B cell (primary cell): ENCODE results near the gene KCNN1. TPM values are rescaled to one million over a fixed set of nuclear protein-coding genes. Genes with fewer than 3 reads are reported as not detected.

Experiments
- ATAC-seq: fragments of 200-7000 bp; cut with Tn5 transposase; one replicate; pipeline ENCODE4 v1.10.0; 2021; ENCODE audit warnings: low read depth, mild to moderate bottlenecking, moderate number of reproducible peaks, moderate library complexity
- CTCF ChIA-PET: fragments of 350-600 bp; sonication (Branson Sonifier 250); formaldehyde crosslinking; loops from one replicate; lab custom pipeline; 2021; ENCODE audit warnings: antibody characterized with exemption, inconsistent platforms; lab: Charles Lee
- POLR2A ChIA-PET: fragments of 350-600 bp; sonication (Branson Sonifier 250); formaldehyde crosslinking; loops from one replicate; lab custom pipeline; 2021; ENCODE audit warnings: antibody characterized with exemption; lab: Charles Lee
- DNase-seq: peaks from one replicate; pipeline ENCODE4 v3.0.0; 2013
- H2AFZ ChIP-seq: 2 replicates; pipeline ENCODE4 v1.6.1; 2012; ENCODE audit warnings: mild to moderate bottlenecking, low read depth, low read length; ENCODE audit not compliant: insufficient read depth, poor library complexity, severe bottlenecking
- H3K27ac ChIP-seq, 2 donors: 1 replicate in 1 of 2; 2 replicates in 1 of 2; pipeline ENCODE4 v1.5.1; 2012 to 2013; ENCODE audit warnings: low read length in 2 of 2, mild to moderate bottlenecking in 2 of 2, moderate library complexity in 1 of 2
- H3K27me3 ChIP-seq, 4 experiments: fragments of 200-600 bp in 1 of 4; sonication (generic) in 1 of 4; replicated peaks in 1 of 4; 1 replicate in 2 of 4; 2 replicates in 2 of 4; pipeline versions ENCODE4 v1.6.1 to v1.7.0; 2013 to 2016; ENCODE audit warnings: low read length in 3 of 4, mild to moderate bottlenecking in 2 of 4, mixed read lengths in 1 of 4, moderate library complexity in 1 of 4; ENCODE audit not compliant: insufficient read depth in 4 of 4, control insufficient read depth in 3 of 4; ENCODE audit errors: control extremely low read depth in 1 of 4
- H3K36me3 ChIP-seq, 2 experiments: replicated peaks in 1 of 2; 1 replicate in 1 of 2; 2 replicates in 1 of 2; pipeline versions ENCODE4 v1.6.1 to v1.7.1; 2013; ENCODE audit warnings: low read length in 1 of 2; ENCODE audit not compliant: insufficient read depth in 2 of 2, control insufficient read depth in 1 of 2; ENCODE audit errors: control extremely low read depth in 1 of 2, extremely low read depth in 1 of 2
- H3K4me1 ChIP-seq, 2 donors: fragments of 200-600 bp in 1 of 2; sonication (generic) in 1 of 2; 1 replicate in 1 of 2; 2 replicates in 1 of 2; pipeline versions ENCODE4 v1.5.1 to v1.6.1; 2013 to 2017; ENCODE audit warnings: low read length in 2 of 2; ENCODE audit not compliant: control insufficient read depth in 2 of 2, insufficient read depth in 2 of 2
- H3K4me2 ChIP-seq: replicated peaks from 2 replicates; pipeline ENCODE3; 2012; ENCODE audit warnings: mild to moderate bottlenecking, low read depth, low read length; ENCODE audit not compliant: poor library complexity, severe bottlenecking
- H3K4me3 ChIP-seq, 5 experiments: fragments of 200-600 bp in 1 of 5; sonication (generic) in 1 of 5; 1 replicate in 3 of 5; 2 replicates in 2 of 5; pipeline versions ENCODE4 v1.5.1 to v1.7.0; 2011 to 2016; ENCODE audit warnings: low read length in 4 of 5, mild to moderate bottlenecking in 4 of 5, low read depth in 2 of 5, control low read depth in 1 of 5, moderate library complexity in 1 of 5; ENCODE audit not compliant: insufficient read depth in 1 of 5; ENCODE audit errors: control extremely low read depth in 1 of 5, extremely low read depth in 1 of 5
- H3K79me2 ChIP-seq: fragments of 200-600 bp; sonication (generic); one replicate; pipeline ENCODE4 v1.6.0; 2016; ENCODE audit warnings: low read length; ENCODE audit not compliant: control insufficient read depth, insufficient read depth
- H3K9ac ChIP-seq: fragments of 200-600 bp; sonication (generic); 2 replicates; pipeline ENCODE4 v1.6.1; 2017; ENCODE audit warnings: mild to moderate bottlenecking, low read length, moderate library complexity
- H3K9me3 ChIP-seq, 3 donors: one replicate each; pipeline versions ENCODE4 v1.6.1 to v1.7.1; 2013; ENCODE audit warnings: low read length in 2 of 3; ENCODE audit not compliant: control insufficient read depth in 2 of 3, insufficient read depth in 1 of 3; ENCODE audit errors: control extremely low read depth in 1 of 3
- H4K20me1 ChIP-seq: 2 replicates; pipeline ENCODE4 v1.6.0; 2012; ENCODE audit warnings: mild to moderate bottlenecking, low read length; ENCODE audit not compliant: insufficient read depth, control insufficient read depth, poor library complexity, severe bottlenecking
- H3K27ac Mint-ChIP-seq: one replicate; pipeline ENCODE4 v1.8.0; 2021; ENCODE audit warnings: mixed read lengths
- H3K27me3 Mint-ChIP-seq: one replicate; pipeline ENCODE4 v1.8.0; 2021; ENCODE audit warnings: mixed read lengths
- H3K4me1 Mint-ChIP-seq: one replicate; pipeline ENCODE4 v1.8.0; 2021; ENCODE audit warnings: mixed read lengths
- H3K4me3 Mint-ChIP-seq: one replicate; pipeline ENCODE4 v1.8.0; 2021; ENCODE audit warnings: mixed read lengths
- H3K9me3 Mint-ChIP-seq: one replicate; pipeline ENCODE4 v1.8.0; 2022; ENCODE audit warnings: mixed read lengths; ENCODE audit not compliant: insufficient read depth
- EZH2 ChIP-seq: IDR thresholded peaks from 2 replicates; pipeline ENCODE4 v1.6.1; 2012; ENCODE audit warnings: borderline replicate concordance, low read depth, mild to moderate bottlenecking, moderate library complexity, low read length; ENCODE audit not compliant: insufficient read depth, poor library complexity, severe bottlenecking
- WGBS: methylation state at CpG from one replicate; pipeline ENCODE4 v1.1.5; 2013; ENCODE audit warnings: missing lambda C conversion rate; ENCODE audit not compliant: insufficient coverage; 5-methylcytosine and 5-hydroxymethylcytosine counted together
- intact Hi-C: fragments of 100-400 bp; cut with micrococcal nuclease; formaldehyde crosslinking; loops from one replicate; pipeline ENCODE4 v1.10.0; 2022
- polyA plus RNA-seq: library from polyadenylated mRNA; depleted of rRNA; stranded (reverse); fragments of >200 nt; gene quantifications from 2 replicates; pipeline ENCODE4 v1.2.3, GENCODE V29; 2012
- total RNA-seq, 2 donors: library from RNA; stranded (reverse); fragments of 120-200 nt in 1 of 2; gene quantifications; 1 replicate in 1 of 2; 2 replicates in 1 of 2; pipeline versions ENCODE4 v1.2.3 to v1.2.4, GENCODE V29; 2013 to 2022
- TF ChIP-seq, protein P1 (sequence below): fragments of 200-600 bp; IDR thresholded peaks from one replicate; pipeline ENCODE4 v1.8.0; 2022; ENCODE audit warnings: antibody characterized with exemption, mild to moderate bottlenecking

KCNN1 gene
- total and polyA plus RNA-seq, 2 donors (not counting 1 experiment from before 2014, with no cell fraction given) = 0.04 TPM; not detected in 1

DNA sequence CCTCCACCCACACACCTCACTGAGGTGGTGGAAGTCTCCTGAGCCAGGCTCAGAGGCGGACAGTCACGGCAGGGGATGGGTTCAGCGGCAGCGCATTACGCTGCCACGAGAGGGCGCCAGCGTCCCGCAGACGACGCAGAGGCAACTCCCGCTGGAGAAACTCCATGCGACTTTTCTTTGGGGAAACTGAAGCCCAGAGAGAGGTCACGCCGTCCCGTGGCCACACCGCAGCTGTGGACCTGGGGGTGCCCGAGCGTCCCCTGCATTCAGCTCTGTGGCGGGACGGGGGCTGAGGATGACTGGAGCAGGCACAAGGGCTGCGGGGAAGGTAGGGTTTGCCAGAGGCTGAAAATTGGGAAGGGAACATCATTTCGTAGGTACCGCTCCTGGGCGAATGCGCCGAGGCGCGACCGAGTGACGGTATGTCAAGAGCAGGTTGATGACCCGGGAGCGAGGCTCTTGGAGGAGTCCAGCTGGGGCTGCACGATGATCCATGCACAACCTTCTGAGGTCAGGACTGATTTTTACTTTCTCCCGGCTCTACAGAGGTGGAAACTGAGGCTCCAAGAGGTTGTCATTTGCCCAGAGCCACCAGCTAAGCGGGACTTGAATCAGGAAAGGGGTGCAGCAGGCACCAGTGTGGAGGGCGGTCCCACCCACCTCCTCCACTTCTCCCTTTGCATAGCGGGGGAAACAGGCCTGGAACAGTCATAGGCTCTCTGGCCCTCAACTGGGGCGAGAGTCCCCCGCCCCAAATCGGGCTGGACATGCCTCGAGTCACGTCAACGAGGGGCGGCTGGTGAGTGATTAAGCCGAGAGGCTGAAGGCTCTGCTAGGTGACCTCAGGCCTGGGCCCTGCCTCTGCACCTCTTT is 40.4 kb downstream of the KCNN1 start:
- Histone ChIP-seq H3K36me3 (peaks cover 0 to 40% of the 10 kb centered on the region in 2 experiments), H3K9me3 (peaks cover 0 to 5% (median 0%) of the 10 kb centered on the region in 3 donors), H3K4me1 (peaks cover 30 to 41% of the 10 kb centered on the region in 2 donors), H3K4me3 (peak overlapping the region; percentile 31 to 68 (median 56)), H4K20me1 (peaks cover 30% of the 10 kb centered on the region), H3K27me3 (no peaks in the 10 kb centered on the region), H2AFZ (no peak overlapping the region), H3K79me2 (peaks cover 50% of the 10 kb centered on the region), H3K27ac (peak overlapping the region; percentile 90 to 93), H3K4me2 (peak overlapping the region; percentile 95), H3K9ac (peak overlapping the region; percentile 66)
- Mint-ChIP-seq H3K27ac (peak overlapping the region; percentile 94), H3K27me3 (no peaks in the 10 kb centered on the region), H3K9me3 (no peaks in the 10 kb centered on the region), H3K4me3 (peak overlapping the region; percentile 98), H3K4me1 (peaks cover 42% of the 10 kb centered on the region)
- 4% methylated on average over 45 of the region's 46 CpGs for WGBS
- peak; percentile 59 for ATAC-seq
- TF ChIP-seq EZH2 = no peak
- TF ChIP-seq, protein P1, sequence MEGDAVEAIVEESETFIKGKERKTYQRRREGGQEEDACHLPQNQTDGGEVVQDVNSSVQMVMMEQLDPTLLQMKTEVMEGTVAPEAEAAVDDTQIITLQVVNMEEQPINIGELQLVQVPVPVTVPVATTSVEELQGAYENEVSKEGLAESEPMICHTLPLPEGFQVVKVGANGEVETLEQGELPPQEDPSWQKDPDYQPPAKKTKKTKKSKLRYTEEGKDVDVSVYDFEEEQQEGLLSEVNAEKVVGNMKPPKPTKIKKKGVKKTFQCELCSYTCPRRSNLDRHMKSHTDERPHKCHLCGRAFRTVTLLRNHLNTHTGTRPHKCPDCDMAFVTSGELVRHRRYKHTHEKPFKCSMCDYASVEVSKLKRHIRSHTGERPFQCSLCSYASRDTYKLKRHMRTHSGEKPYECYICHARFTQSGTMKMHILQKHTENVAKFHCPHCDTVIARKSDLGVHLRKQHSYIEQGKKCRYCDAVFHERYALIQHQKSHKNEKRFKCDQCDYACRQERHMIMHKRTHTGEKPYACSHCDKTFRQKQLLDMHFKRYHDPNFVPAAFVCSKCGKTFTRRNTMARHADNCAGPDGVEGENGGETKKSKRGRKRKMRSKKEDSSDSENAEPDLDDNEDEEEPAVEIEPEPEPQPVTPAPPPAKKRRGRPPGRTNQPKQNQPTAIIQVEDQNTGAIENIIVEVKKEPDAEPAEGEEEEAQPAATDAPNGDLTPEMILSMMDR = peak; percentile 100
- DNase-seq = peak; percentile 91
- ChIA-PET POLR2A (interaction anchor here (0.5 to 10.2 kb wide), 19 partner anchors 10 to 273 kb away, joined by 3 to 137 read pairs (median 7); partner anchors contain the start of gene PIK3R2), CTCF (interaction anchor here (0.6 to 23.7 kb wide), 28 partner anchors 10 to 247 kb away, joined by 3 to 345 read pairs (median 6); partner anchors contain the start of genes CCDC124, MAST3 and PIK3R2)
- intact Hi-C loops = loop anchor here (1.0 to 2.0 kb wide), 5 partner anchors 17 to 246 kb away; partner anchors contain the start of gene MAST3
